NCI-H1048 (cell line): ENCODE measurements around the gene PSMA5.
"Not testable (repeated sequence)": the region's sequence is repeated elsewhere in the genome, so short reads cannot be mapped to it uniquely, and the experiment has no call there.

Experiments used
- DNase-seq: peaks from one replicate; lab custom pipeline; 2025; lab: John Stamatoyannopoulos, UW

Gene PSMA5

DNA sequence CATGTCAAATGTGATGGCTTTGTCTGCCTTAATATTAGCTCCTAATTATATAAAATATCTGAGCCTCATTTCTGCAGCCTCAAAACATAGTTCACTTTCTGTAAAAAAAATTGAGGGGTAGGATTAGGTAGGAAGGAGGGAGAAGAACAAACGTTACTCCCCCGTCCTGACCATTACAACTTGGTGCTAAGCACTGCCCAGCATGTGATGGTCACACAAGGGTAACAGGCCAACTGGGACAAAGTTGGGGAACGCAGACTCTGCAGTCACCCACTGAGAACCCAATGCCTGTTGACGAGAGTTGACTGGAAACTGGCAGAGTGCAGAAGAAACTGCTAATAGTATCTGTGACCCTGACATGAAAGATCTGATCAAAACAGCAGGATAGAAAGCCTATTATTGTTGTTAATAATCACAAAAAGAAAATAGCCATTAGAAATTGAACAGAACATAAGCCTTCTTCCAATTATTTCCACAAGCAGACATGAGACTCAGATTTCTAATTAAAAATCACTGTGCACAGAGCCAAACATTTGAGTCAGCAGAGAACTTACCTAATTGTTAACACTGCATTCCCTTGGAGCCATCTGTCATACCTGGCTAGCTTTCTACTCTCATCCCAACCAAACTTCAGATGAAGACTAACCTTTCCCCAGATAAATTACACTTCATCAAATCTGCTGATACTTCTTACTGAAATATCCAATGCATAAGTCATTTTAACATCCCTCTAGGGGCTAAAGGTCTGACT, 34.0 kb downstream of the PSMA5 start:
- DNase-seq, result no peak

DNA sequence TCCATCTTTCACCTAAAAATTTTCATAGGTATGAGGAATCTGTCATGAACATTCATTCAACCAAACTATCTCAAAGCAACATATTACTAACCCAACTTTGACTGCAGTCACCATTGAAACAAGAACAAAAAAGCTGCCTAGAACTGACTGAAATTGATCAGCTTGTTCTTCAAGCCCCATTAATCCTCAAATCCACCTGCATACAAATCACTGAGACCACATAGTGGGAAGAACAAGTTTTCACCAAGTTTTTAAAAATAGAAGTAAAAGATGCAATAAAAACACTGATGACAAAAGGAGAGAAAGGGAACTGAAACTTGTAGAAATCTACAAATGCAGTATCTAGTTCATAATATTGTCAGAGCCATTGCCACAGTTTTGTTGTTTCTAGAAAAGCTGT, 34.6 kb downstream of the PSMA5 start:
- DNase-seq, result no peak

DNA sequence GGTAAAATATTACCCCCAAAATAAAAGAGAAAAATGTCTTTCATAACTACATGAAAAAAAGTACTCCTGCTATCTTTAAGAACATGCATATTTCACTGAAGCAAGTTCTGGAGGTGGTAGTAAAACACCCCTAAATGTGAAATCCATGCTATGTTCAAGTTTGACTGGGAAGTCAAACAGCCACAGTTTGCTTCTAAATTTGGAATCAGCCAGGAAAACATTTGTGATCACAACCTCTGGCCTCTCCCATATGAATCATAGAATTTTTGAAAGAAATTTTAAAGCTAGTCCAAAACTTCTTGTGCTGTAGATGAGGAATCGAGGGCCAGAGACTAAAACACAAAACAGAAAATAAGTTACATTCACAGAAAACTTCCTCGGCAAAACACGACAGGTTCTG, 35.1 kb downstream of the PSMA5 start:
- no peak for DNase-seq

DNA sequence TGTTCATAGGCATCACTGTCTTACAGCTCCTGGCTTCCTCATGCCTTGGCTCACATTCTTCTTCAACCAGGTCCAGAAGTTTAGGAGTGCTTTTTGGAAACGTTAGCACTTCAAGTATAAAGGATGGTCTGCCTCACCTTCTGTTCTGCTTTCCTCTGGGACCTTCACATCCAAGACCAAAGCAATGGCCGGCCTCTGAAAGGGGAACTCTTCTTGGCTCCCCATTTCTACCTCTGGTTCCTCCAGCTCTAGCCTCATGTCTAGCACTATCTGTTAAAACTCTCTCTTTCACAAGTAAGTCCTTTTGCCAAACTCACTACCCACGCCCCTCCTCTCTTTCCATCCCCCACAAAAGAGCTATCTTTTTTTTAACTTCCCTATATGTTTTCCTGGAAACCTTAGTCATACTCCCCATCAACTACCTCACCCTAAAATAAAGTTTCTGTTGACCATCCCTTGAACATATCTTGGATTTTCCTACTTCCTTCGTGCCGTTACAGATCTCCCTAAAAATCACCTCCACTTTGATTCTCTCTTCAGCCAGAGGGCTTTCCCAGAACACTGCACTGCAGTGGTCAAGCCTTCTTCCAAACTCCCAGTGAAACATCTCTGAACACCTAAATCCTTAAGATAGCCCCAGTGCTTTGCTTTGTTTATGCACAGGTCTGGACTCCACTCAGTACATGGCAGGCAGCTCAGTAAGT, 36.5 kb downstream of the PSMA5 start:
- no peak for DNase-seq

DNA sequence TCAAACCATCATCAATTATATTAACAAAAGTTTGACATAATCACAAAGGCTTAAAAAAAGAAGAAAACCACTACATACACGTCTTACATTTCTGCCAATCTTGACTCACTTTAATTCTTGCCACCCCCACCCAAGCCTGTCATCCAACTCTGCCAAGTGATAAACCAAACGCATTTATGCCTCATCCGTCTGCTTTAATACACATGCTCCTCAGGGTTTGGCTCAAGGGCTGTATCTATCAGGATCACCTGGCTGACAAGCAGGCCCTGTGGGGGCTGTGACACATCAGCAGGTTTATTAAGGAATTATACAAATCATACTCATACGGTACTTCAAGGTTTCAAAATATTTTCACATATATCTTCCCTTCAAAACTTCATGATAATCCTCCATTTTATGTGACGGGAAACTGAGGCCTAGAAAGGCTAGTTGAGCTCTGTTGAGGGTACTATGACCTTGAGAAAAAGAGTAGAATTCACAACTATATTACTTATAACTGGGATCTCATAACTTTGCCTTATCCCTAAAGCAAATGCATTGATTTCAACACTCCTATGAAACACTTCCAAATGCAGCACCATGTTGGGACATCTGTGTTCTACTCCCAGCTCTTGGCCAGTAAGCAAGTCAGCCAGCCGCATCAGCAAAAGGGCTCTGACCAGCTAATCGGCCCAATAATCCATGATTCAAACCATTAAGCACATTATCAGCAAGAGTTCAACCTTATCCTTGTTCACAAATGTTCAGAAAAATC, 37.2 kb downstream of the PSMA5 start:
- no peak for DNase-seq

DNA sequence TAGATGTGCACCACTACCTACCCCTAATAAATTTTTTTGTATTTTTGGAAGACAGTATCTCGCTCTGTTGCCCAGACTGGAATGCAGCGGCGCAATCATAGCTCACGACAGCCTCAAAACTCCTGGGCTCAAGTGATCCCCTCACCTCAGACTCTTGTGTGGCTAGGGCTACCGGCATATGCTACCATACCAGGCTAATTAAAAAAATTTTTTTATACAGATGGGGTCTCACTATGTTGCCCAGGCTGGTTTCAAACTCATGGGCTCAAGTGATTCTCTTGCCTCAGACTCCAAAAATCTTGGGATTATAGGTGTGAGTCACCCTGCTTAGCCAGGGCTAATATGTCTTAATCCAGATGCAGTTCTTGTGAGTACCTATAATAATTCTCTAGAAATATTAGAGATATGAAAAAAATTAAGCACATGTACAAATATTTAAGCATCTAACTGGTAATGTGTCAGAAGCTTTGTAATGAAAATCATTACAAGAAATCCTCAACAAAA, 38.0 kb downstream of the PSMA5 start:
- no peak for DNase-seq

DNA sequence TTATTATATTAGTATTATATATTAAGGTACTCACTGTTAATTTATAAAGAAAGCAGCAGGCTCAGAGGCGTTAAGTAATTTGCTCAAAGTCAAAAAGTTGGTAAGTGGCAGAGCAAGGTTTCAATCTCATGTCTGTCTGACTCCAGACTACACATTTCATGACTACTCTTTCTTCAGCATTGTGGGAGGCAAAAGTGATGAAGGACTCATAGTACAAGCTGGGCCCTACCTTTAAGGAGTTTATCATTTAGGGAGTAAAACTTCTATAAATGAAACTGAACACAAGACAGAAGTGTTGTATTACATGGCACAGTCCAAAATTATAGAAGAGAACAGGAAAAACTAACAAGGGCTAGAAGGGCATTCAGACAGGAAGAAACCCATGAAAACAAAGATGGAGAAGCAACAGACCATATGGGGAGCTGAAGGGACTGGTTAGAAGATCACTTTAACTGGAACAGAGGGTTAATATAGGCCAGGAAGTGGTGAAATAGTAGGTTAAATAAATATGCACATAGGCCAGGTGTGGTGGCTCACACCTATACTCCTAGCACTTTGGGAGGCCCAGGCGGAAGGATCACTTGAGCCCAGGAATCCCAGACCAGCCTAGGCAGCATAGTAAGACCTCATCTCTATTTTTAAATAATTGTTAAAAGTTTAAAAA, 40.1 kb downstream of the PSMA5 start:
- no peak for DNase-seq

DNA sequence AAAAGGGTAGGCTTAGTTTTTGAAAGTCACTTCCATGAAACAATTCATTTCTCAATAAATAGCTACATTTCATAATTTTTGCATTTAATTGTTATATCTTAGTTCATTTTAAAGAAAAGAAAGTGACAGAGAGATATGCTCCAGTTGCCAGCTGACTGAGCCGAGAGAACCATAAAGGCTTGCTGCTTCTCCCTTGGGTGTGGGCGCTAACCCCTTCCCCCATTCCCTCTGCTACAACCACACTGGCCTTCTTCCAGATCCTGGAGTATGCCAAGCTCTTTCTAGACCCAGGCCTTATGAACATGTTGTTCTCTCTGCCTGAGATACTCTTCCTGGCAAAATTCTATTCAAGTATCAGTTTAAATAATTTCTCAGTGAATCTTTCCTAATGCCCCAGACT, 40.8 kb downstream of the PSMA5 start:
- no peak for DNase-seq

DNA sequence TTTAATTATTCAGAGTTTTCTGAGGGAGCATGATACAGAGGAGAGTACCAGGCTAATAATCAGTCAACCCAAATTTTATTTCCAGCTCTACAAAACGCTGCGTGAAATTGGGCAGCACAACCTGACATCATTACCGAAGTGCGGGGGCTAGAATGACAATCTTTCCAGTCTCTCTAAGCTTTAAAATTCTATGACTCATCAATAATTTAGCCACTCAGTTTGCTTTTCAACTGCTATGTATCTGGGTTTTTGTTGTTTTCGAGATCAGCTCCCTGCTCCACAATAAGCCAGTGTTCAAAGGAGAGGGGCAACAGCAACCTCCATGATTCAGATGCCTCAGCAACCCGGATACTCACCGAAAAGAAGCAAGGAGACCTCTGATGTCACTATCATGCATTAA, 42.4 kb downstream of the PSMA5 start:
- no peak for DNase-seq

DNA sequence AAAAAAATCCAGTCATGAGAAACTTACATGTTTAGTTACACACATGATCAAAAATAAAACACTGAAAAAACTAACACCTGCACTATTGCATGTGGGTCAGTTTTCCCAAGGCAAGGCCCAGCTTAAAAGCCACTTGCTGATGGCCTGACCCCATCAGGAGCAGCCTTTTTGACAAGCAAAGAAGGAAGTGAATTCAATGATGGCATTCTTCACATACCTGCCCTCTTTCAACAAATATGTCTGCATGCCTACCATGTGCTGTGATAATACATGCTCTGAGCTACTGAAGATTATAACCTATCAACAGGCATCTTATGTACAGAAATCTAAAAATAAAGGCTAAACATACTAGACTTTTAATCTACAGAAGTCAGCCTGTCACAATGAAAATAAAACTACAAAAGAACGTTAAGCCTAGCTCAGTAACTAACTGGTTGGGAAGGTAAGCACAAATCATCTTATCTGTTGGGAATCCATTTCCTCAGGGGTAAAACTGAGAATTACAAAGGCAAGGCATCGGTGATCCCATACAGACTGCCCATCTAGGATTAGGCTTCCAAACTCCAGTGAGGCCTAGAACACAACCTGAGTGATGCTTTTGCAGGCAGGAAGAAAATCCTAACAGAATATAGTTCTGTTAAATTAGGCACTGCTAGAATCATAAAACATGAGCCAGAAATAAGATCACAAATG, 43.0 kb downstream of the PSMA5 start:
- no peak for DNase-seq

DNA sequence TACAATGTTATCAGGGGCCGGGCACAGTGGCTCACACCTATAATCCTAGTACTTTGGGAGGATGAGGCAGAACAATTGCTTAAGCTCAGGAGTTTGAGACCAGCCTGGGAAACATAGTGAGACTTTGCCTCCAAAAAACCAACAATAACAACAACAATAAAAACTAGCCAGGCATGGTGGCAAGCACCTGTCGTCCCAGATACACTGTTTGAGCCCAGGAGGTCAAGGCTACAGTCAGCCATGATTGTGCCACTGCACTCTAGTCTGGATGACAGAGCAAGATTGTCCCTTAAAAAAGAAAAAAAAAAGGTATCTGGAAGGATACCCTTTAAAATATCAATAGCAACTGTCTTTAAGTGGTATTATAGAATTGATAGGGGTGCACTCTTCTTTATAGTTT, 44.7 kb downstream of the PSMA5 start:
- no peak for DNase-seq

DNA sequence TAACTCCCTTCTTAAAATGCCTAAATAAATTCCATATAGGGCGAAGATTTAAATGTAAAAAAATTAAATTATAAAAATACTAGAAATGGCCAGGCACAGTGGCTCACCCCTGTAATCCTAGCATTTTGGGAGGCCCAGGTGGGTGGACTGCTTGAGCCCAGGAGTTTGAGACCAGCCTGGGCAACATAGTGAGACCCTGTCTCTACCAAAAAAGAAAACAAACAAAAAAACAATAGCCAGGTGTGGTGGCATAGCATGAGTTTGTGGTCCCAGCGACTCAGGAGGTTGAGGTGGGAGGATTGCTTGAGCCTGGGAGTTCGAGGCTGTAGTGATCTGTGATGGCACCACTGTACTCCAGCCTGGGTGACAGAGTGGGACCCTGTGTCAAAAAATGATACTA, 46.3 kb downstream of the PSMA5 start:
- no peak for DNase-seq

DNA sequence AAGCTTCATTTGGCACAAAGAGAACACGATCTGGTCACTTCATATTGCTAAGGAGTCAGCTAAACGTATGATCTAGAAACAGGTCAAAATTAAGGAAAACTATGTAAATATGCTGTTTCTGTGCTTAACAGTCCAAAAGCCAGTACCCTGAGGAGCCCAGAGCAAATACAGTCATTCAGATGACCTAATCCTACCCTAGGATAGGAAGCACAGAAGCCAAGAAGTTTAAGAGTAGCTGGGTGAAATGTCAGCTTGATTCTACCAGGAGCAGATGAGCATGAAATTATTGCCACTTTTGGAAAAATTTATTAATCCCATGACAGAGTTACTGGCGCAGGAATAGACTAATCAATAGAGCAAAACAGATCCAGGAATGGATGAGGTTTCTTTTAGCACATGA, 46.8 kb downstream of the PSMA5 start:
- DNase-seq, result no peak

DNA sequence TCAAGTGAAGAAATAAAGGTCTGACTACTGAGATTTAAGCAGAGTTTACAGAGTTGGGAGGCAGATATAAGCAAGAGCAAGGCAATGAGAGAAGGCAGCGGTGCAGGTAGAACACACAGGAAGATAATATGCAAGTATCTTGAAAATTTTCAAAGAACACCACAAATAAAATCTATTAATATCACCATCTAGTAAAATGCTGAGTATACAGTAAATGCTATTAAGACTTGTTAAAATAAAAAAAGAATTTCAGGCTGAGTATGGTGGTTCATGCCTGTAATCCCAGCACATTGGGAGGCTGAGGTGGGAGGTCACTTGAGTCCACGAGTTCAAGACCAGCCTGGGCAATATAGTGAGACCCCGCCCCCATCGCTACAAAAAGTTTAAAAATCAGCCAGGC, 48.5 kb downstream of the PSMA5 start:
- no peak for DNase-seq

DNA sequence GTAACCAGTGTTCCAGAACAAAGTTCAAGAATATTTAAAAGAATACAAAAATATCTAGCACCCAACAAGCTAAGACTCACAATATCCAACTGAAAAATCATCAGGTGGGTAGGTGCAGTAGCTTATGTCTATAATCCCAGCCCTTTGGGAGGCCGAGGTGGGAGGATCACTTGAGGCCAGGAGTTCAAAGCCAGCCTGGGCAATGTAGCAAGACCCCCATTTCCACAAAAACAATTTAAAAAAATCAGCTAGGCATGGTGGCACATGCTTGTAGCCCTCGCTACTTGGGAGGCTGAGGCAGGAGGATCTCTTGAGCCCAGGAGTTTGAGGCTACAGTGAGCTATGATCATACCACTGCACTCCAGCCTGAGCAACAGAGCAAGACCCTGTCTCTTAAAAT, 52.6 kb downstream of the PSMA5 start:
- DNase-seq, result not testable (repeated sequence)

DNA sequence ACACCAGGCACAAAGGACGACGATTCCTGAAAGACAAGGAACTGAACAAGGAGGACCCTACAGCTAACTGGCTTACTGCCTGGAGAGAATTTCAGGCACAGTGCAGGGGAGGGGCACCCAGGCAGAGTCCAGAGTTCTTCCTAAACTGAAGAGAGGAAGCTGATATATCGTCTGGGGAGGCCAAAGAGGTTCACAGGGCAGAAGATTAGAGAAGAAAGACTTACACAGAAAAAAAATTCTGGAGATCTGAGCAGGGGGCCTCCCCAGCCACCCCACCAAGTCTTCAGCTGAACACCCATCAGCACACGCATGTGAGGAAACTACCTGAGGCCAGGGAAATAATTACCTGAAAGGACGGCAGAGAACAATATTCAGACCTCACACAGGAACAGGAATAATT, 53.1 kb downstream of the PSMA5 start:
- no peak for DNase-seq

DNA sequence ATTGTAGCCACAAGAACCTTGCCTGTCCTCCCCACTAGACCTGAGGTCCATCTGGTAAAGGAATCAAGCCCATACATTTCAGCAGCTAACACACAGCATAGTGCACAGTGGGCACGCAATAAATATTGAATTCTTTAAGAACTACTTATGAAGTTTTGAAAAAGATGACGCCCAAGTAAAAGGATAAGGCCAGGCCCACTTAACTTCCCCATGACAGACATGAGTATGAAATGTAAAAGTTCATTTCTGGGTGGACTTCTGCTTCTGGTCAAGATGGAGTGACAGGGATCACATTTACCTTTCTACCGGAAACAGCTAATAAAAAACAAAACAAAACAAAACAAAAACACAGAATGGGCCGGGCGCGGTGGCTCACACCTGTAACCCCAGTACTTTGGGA, 54.0 kb downstream of the PSMA5 start:
- DNase-seq, result no peak

DNA sequence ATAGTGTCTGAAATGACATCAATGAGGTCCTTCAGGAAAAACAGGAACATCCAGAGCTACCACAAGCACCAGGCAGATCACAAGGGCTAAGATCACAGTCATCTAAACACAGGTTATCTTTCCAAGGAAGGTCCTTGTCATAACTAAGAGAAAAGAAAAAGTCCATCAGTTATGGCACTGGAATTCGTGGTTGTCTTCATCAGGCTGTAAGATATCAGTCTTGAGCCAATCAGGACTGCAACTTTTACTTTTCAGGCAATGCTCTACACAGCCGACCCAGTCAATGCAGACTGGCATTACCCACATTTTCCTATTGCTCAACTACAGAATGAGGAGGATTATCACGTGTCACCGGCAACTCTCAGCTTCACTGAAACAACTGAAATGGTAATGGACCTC, 54.9 kb downstream of the PSMA5 start:
- no peak for DNase-seq

DNA sequence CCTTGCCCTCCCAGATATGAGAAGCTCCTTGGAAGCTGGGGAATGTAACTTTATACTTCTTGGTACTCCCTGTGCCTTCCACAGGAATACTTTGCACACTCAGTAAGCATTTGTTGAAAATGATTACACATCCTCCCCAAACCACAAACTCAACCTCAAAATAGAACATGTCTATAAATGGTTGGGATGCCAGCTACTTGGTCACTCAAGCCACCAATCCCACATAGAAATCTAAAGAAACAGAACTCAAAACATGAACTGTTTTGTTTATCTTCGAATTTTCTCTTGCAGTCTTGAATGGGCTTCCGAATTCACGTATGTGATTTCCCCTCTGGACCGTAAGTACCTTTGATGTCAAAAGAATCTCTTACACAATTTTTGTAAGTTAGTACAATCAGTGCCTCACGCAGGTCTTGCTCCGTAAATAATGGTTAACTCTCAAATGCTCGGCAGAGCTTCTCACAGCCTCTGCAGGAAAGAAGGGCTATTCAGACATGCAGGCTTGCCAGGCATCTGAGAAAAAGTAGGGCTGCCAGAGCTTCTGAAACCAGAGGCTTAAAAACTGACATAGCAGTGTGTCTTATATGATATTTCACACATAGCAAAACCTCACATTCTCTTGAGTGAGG, 55.4 kb downstream of the PSMA5 start:
- no peak for DNase-seq

DNA sequence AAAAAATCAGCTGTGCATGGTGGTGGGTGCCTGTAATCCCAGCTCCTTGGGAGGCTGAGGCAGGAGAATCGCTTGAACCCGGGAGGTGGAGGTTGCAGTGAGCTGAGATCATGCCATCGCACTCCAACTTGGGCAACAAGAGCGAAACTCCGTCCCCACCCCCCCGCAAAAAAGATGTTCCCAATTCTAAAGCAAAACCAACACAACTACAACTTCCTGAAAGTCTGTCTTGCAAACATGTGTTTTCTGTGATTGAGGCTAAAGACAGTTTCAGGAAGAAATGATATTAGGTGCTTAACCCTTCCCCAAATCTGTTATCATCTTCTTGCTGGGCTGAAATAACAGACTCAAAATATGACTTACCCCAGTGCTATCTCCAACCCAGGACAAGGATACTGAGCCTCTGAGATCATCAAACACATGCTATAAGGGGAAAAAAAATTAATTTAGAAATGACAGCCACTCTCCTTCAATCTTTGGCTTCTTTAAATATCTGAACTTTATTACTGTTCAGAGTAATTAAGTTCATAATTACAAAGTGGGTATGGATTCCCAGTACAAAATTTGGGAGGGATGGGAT, 57.0 kb downstream of the PSMA5 start:
- DNase-seq, result no peak

DNA sequence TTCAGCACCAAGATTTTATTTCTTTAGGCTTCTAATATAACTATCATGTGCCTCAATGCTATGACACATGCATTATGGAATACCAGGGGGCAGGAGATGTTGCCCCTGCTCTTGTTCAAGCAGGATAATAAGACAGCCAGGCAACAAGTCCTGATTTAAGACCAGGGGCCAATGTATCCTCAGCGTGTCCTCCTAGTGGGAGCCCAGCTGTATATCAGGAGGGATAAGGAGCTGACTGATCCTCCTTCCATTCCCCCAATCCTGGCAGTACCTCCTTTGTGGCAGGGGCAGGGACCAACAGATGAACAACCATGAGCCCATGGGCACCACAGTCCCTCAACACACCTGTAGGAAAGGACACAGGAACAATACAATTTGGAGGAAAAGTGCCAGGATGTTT, 57.8 kb downstream of the PSMA5 start:
- no peak for DNase-seq
